ENCODE data around the gene TBC1D22A. TPM values are rescaled to one million over a fixed set of nuclear protein-coding genes. Genes with fewer than 3 reads are reported as not detected.

The TBC1D22A gene
- total and polyA plus RNA-seq, 10 of the 15 experiments (the other 5 are each of a cell fraction or from before 2014, with no cell fraction given): 0.63 to 44.7 (median 27.4) TPM

DNA sequence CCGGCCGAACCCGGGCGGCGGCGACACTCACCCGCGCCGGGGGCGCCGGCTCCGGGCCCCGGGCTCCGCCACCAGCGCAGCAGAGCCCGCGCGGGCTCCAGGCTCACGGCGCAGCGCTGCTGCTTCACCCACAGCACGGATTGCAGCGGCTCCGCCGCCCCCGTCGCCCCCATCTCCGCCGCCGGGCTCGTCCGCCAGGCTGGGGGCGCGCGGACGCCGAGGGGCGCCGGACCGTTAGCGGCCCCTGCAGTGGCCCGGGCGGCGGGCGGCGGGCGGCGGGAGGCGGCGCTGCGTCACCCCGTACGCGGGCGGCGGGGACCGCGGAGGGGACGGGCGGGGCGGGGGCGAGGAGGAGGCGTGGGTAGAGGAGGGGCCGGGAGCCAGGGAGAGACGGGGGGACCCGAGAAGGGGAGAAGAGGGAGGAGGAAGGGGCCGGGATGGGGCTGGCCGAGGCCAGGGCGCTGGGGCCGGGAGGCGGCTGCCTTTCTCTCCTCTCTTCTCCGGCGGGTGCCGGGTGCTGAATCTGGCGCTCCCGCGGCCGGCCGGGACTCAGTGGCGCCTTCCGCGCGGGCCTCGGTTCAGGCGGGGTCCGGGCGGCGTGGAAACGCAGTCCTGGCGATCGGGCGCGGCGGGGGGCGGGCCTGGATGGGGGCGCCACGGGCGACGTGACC lies 24.3 kb upstream of the TBC1D22A start, which contains the start of gene CERK:
TSS of gene CERK (minus strand) at position 277 of the 671 bp plus-strand sequence. CDS start at position 173, 104 bp downstream.
- Histone ChIP-seq H3K36me3 (ENCODE audit: control insufficient read depth in 2 of 2, insufficient read depth in 2 of 2, low read length in 1 of 2) (no peaks in the 10 kb centered on the region), H3K9ac (ENCODE audit: control insufficient read depth, insufficient read depth, low read length) (peak within 1 kb of the TSS; percentile 75), H3K27ac (ENCODE audit: control insufficient read depth, insufficient read depth) (peak within 1 kb of the TSS; percentile 63), H3K4me3 (peak within 1 kb of the TSS; percentile 96), H3K79me2 (ENCODE audit: control insufficient read depth, insufficient read depth, low read length) (peaks cover 37% of the 10 kb centered on the region), H2AFZ (ENCODE audit: control insufficient read depth, low read depth, low read length) (peak within 1 kb of the TSS; percentile 67), H4K20me1 (ENCODE audit: control insufficient read depth, insufficient read depth) (peaks cover 3% of the 10 kb centered on the region; the same call in 1 of the 2 replicates), H3K4me1 (ENCODE audit: control insufficient read depth, insufficient read depth, low read length) (peaks cover 30% of the 10 kb centered on the region), H3K4me2 (ENCODE audit: control insufficient read depth, insufficient read depth) (peak within 1 kb of the TSS; percentile 79), H3K9me3 (replicated peaks; ENCODE audit: control insufficient read depth, insufficient read depth, low read length) (no peaks in the 10 kb centered on the region; the same call in 2 of the 3 replicates), H3K27me3 (replicated peaks in 1 of 2; ENCODE audit: control insufficient read depth in 2 of 2, insufficient read depth in 2 of 2, low read length in 1 of 2) (no peaks in the 10 kb centered on the region)
- ChIA-PET SMC1A (ENCODE audit: uncharacterized antibody, unreplicated experiment) (interaction anchor here (1.1 kb wide), 1 partner anchor 20 kb away, joined by 5 read pairs; no protein-coding TSS in a partner anchor), CTCF (interaction anchor here (0.9 to 2.9 kb wide), 6 partner anchors 11 to 63 kb away, joined by 3 to 15 read pairs (median 4); no protein-coding TSS in a partner anchor), POLR2A (no interaction called here), RAD21 (ENCODE audit: unreplicated experiment) (interaction anchor here (2.0 kb wide), 1 partner anchor 65 kb away, joined by 12 read pairs; no protein-coding TSS in a partner anchor)
- in situ Hi-C loops (cut with MboI): no loop called here
- intact Hi-C loops (cut with micrococcal nuclease; ENCODE audit: unreplicated experiment): loop anchor here (5.0 kb wide), 2 partner anchors 151 to 176 kb away; no protein-coding TSS in a partner anchor
- DNase-seq (ENCODE audit: low read depth, low spot score): no peak
- WGBS (ENCODE audit: insufficient coverage, insufficient replicate concordance, low lambda C conversion rate, missing lambda C conversion rate): 0% methylated on average over 14 of the region's 99 CpGs
- no TSS peak for BruUV-seq (replicated peaks)
- peak; percentile 61 for ATAC-seq
- no peak for FAIRE-seq
- 0 out of 2 replicates have a peak, but pooled peaks have one; percentile 20 for TF ChIP-seq BACH1 (IDR thresholded peaks at IDR 0.05; ENCODE audit: borderline replicate concordance)
- TF ChIP-seq SRF (IDR thresholded peaks at IDR 0.05; ENCODE audit: low read depth in 2 of 2, low read length in 2 of 2): no peak
- TF ChIP-seq, protein P1, sequence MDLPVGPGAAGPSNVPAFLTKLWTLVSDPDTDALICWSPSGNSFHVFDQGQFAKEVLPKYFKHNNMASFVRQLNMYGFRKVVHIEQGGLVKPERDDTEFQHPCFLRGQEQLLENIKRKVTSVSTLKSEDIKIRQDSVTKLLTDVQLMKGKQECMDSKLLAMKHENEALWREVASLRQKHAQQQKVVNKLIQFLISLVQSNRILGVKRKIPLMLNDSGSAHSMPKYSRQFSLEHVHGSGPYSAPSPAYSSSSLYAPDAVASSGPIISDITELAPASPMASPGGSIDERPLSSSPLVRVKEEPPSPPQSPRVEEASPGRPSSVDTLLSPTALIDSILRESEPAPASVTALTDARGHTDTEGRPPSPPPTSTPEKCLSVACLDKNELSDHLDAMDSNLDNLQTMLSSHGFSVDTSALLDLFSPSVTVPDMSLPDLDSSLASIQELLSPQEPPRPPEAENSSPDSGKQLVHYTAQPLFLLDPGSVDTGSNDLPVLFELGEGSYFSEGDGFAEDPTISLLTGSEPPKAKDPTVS (IDR thresholded peaks at IDR 0.05; ENCODE audit: low read depth, low read length): no peak
- no peak for TF ChIP-seq ASH2L (IDR thresholded peaks at IDR 0.05; ENCODE audit: borderline replicate concordance, low read depth)
- TF ChIP-seq, protein P2, sequence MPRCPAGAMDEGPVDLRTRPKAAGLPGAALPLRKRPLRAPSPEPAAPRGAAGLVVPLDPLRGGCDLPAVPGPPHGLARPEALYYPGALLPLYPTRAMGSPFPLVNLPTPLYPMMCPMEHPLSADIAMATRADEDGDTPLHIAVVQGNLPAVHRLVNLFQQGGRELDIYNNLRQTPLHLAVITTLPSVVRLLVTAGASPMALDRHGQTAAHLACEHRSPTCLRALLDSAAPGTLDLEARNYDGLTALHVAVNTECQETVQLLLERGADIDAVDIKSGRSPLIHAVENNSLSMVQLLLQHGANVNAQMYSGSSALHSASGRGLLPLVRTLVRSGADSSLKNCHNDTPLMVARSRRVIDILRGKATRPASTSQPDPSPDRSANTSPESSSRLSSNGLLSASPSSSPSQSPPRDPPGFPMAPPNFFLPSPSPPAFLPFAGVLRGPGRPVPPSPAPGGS (IDR thresholded peaks at IDR 0.05; ENCODE audit: borderline replicate concordance, insufficient read depth, low read depth, low read length, poor library complexity, severe bottlenecking): no peak
- TF ChIP-seq BCL11A (IDR thresholded peaks at IDR 0.05; ENCODE audit: low read depth, low read length): no peak
- no peak for TF ChIP-seq MYB (IDR thresholded peaks at IDR 0.05; ENCODE audit: borderline replicate concordance, low read depth, low read length)
- TF ChIP-seq SP1 (IDR thresholded peaks at IDR 0.05; ENCODE audit: low read depth, low read length): no peak
- no peak for TF ChIP-seq TBL1XR1 (IDR thresholded peaks at IDR 0.05; ENCODE audit: low read depth, low read length)
- no peak for TF ChIP-seq CHD4 (IDR thresholded peaks at IDR 0.05)
- TF ChIP-seq PAX5 (IDR thresholded peaks at IDR 0.05; ENCODE audit: borderline replicate concordance, low read depth, low read length): no peak
- TF ChIP-seq, protein P3, sequence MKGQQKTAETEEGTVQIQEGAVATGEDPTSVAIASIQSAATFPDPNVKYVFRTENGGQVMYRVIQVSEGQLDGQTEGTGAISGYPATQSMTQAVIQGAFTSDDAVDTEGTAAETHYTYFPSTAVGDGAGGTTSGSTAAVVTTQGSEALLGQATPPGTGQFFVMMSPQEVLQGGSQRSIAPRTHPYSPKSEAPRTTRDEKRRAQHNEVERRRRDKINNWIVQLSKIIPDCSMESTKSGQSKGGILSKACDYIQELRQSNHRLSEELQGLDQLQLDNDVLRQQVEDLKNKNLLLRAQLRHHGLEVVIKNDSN (IDR thresholded peaks at IDR 0.05; ENCODE audit: borderline replicate concordance, extremely low read length, insufficient read depth, low read depth, low read length): no peak
- TF ChIP-seq ZNF24 (IDR thresholded peaks at IDR 0.05): no peak
- 0 out of 2 replicates have a peak, but pooled peaks have one; percentile 0 for TF ChIP-seq YY1 (IDR thresholded peaks at IDR 0.05; ENCODE audit: low read depth, low read length)
- TF ChIP-seq CREB1 (IDR thresholded peaks at IDR 0.05; ENCODE audit: low read depth): 0 out of 2 replicates have a peak, but pooled peaks have one; percentile 28
- 0 out of 2 replicates have a peak, but pooled peaks have one; percentile 24 for TF ChIP-seq IKZF1 (conservative IDR thresholded peaks at IDR 0.05)
- TF ChIP-seq GATAD2B (conservative IDR thresholded peaks at IDR 0.05; ENCODE audit: low read depth): 0 out of 2 replicates have a peak, but pooled peaks have one; percentile 15
- peak in 1 of 2 experiments; percentile 80; a peak in 2 of 3 replicates for TF ChIP-seq EGR1 (IDR thresholded peaks at IDR 0.05; ENCODE audit: borderline replicate concordance in 1 of 2, low read depth in 2 of 2, low read length in 2 of 2)
- TF ChIP-seq RFX5 (IDR thresholded peaks at IDR 0.05; ENCODE audit: low read depth, low read length): no peak
- peak; percentile 56; the same call in 1 of the 2 replicates for TF ChIP-seq POLR2A (IDR thresholded peaks at IDR 0.05; ENCODE audit: low read depth, low read length)

Data from GM12878 (cell line).